ENCODE data around the gene LYSMD3. TPM values are rescaled to one million over a fixed set of nuclear protein-coding genes. Genes with fewer than 3 reads are reported as not detected.
A peak's percentile ranks its signal among the peaks of the same experiment; 100 is the strongest.
"Not testable (repeated sequence)": the region's sequence is repeated elsewhere in the genome, so short reads cannot be mapped to it uniquely, and the experiment has no call there.

LYSMD3 gene
- 10 to 100 TPM in 4 of 6 donors, 1 to 10 TPM in 2; 4.2 to 37.5 (median 18.9) TPM for total RNA-seq

GRCh38 chr5:90529194-90529938 lies at the start of gene LYSMD3:
Gene LYSMD3, minus strand, starts transcription at chr5:90529584. Its CDS starts 4,295 bp downstream, at chr5:90525289.
- TF ChIP-seq POLR2AphosphoS5 (IDR thresholded peaks at IDR 0.05) (peak; percentile 97 to 100), POLR2A (IDR thresholded peaks at IDR 0.05) (peak in 3 of 4 donors; percentile 87 to 97 (median 90)), CTCF (IDR thresholded peaks at IDR 0.05) (peak in 2 of 6 experiments; percentile 14 to 22), EP300 (IDR thresholded peaks at IDR 0.05) (peak in 1 of 4 donors; percentile 90)
- ATAC-seq (ENCODE audit: low FRiP score in 2 of 2): peak; percentile 100
- DNase-seq: peak; percentile 98
- Histone ChIP-seq H3K4me3 (peak within 1 kb of the TSS; percentile 78 to 92 (median 87)), H3K36me3 (peaks cover 0 to 14% (median 2%) of the 10 kb centered on the region in 4 donors), H3K4me1 (peaks cover 15 to 31% (median 22%) of the 10 kb centered on the region in 4 donors), H3K9me3 (no peaks in the 10 kb centered on the region), H3K27me3 (no peaks in the 10 kb centered on the region), H3K27ac (peak within 1 kb of the TSS; percentile 89 to 98 (median 96))
- WGBS, 2 donors: 0 to 1% methylated on average over 23 to 52 of the region's 64 CpGs

DNA sequence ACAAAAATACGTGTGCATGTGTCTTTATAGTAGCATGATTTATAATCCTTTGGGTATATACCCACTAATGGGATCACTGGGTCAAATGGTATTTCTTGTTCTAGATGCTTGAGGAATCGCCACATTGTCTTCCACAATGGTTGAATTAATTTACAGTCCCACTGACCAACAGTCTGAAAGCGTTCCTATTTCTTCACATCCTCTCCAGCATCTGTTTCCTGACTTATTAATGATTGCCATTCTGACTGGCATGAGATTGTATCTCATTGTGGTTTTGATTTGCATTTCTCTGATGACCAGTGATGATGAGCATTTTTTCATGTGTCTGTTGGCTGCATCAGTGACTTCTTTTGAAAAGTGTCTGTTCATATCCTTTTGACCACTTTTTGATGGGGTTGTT lies 47.2 kb upstream of the LYSMD3 start:
- not testable (repeated sequence) for H3K36me3 ChIP-seq; H3K4me1 ChIP-seq; H3K27me3 ChIP-seq; H3K27ac ChIP-seq; H3K4me3 ChIP-seq; ATAC-seq (ENCODE audit: low FRiP score in 2 of 2); H3K9me3 ChIP-seq; DNase-seq
- whole genome bisulfite sequencing, 2 donors: 78 to 79% methylated on average over 3 of the region's 3 CpGs

DNA sequence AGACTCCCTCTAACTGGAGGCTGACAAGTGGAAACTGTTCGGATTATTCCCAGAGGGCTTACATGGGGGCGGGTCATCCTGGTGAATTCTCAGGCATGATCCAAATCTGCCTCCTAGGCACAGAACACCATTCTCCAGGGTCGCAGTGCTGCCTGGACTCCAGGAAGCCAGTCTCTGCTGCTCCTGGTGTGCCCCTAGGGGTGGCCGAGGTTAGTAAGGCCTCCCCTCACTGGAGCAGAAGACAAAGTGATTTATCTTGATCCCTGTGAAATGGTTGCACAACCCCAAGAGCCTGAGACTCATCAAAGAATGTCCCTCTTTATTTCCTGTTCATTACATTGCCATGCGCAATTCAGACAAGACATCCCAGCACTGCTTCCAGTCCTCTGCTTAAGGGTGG lies 46.3 kb upstream of the LYSMD3 start:
- ATAC-seq (ENCODE audit: low FRiP score in 2 of 2) (no peak), DNase-seq (no peak)
- H3K9me3 ChIP-seq: peaks cover 0 to 3% (median 0%) of the 10 kb centered on the region in 4 donors
- H3K27me3 ChIP-seq: no peaks in the 10 kb centered on the region
- no peaks in the 10 kb centered on the region for H3K36me3 ChIP-seq
- no peak overlapping the region for H3K27ac ChIP-seq
- TF ChIP-seq CTCF (IDR thresholded peaks at IDR 0.05): no peak
- TF ChIP-seq POLR2A (IDR thresholded peaks at IDR 0.05): no peak
- no peak for TF ChIP-seq EP300 (IDR thresholded peaks at IDR 0.05)
- TF ChIP-seq POLR2AphosphoS5 (IDR thresholded peaks at IDR 0.05): no peak
- no peak overlapping the region for H3K4me3 ChIP-seq
- H3K4me1 ChIP-seq: no peaks in the 10 kb centered on the region
- WGBS, 2 donors: 91 to 94% methylated on average over 3 to 5 of the region's 5 CpGs

DNA sequence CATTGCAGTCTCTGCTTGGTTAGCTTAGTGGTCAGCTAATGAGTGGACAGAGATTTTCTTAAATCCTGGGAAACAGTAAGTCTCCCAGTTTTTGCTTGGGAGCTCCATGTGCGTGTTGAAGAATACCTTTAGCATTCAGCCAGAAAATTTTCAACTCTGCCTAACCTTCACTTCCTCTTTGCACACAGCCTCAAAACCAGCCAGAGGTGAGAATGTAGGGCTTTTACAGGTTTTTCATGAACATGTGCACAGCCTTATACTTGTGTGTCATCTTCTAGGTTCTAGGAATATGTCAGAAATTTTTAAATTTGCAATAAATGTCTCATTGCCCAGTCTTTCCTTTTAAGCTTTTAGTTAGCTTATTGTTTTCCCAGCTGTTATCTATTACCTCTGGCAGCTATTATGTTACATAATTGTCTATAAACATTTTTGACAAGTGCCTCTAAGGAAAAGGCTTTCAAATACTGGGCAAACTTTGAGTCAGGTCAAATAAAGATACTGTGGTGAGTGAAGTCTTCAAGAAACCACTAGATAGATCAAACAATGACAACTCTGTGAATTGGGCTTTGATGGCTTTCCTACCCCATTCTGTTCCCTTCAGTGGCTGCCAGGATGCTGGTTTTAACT lies 41.9 kb upstream of the LYSMD3 start:
- H3K4me3 ChIP-seq: no peak overlapping the region
- 64 to 82% methylated on average over 1 of the region's 1 CpG for WGBS, 2 donors
- no peaks in the 10 kb centered on the region for H3K36me3 ChIP-seq
- no peaks in the 10 kb centered on the region for H3K4me1 ChIP-seq
- DNase-seq: no peak
- H3K27ac ChIP-seq: no peak overlapping the region
- no peaks in the 10 kb centered on the region for H3K9me3 ChIP-seq
- TF ChIP-seq POLR2AphosphoS5 (IDR thresholded peaks at IDR 0.05): no peak
- H3K27me3 ChIP-seq: no peaks in the 10 kb centered on the region
- no peak for ATAC-seq (ENCODE audit: low FRiP score in 2 of 2)

DNA sequence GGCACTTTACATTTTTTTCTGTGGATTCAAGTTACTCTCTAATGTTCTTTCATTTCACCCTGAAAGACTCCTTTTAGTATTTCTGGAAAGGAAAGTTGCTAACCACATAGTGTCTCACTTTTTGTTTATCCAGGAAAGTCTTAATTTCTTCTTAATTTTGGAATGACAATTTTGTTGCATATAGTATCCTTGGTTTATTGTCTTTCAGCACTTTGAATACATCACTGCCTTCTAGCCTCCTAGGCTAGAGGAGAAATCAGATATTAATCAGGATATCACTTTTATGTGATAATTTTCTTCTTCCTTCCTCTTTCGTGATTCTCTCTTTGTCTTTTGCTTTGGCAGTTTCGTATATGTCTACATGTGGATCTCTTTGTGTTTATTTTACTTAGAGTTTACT lies 40.6 kb upstream of the LYSMD3 start:
- 59 to 81% methylated on average over 2 of the region's 2 CpGs for WGBS, 2 donors
- Histone ChIP-seq H3K36me3 (no peaks in the 10 kb centered on the region), H3K4me1 (no peaks in the 10 kb centered on the region), H3K27ac (no peak overlapping the region), H3K4me3 (no peak overlapping the region), H3K9me3 (no peaks in the 10 kb centered on the region), H3K27me3 (no peaks in the 10 kb centered on the region)
- no peak for ATAC-seq (ENCODE audit: low FRiP score in 2 of 2)
- DNase-seq: no peak
- TF ChIP-seq CTCF (IDR thresholded peaks at IDR 0.05) (no peak), EP300 (IDR thresholded peaks at IDR 0.05) (no peak), POLR2AphosphoS5 (IDR thresholded peaks at IDR 0.05) (no peak), POLR2A (IDR thresholded peaks at IDR 0.05) (no peak)
